Upper lobe of left lung (tissue), 6 donors: ENCODE results near the gene GGT5. TPM values are rescaled to one million over a fixed set of nuclear protein-coding genes. Genes with fewer than 3 reads are reported as not detected.
A peak's percentile ranks its signal among the peaks of the same experiment; 100 is the strongest.

Experiments used
- ATAC-seq, 2 donors: fragments of 200-7000 bp; cut with Tn5 transposase; one replicate each; pipeline ENCODE4 v1.9.1; 2022; ENCODE audit warnings: mild to moderate bottlenecking in 2 of 2, moderate library complexity in 2 of 2; ENCODE audit not compliant: low FRiP score in 2 of 2
- DNase-seq, 2 donors: peaks; one replicate each; pipeline ENCODE4 v3.0.0-alpha.2; 2019 to 2020
- H3K27ac ChIP-seq, 4 donors: fragments of 200-600 bp; sonication (generic); one replicate each; pipeline ENCODE4 v1.5.1; 2016 to 2019
- H3K27me3 ChIP-seq, 4 donors: fragments of 200-600 bp; sonication (generic); one replicate each; pipeline ENCODE4 v1.5.1; 2017 to 2019
- H3K36me3 ChIP-seq, 4 donors: fragments of 200-600 bp; sonication (generic); one replicate each; pipeline ENCODE4 v1.5.1; 2016 to 2019
- H3K4me1 ChIP-seq, 4 donors: fragments of 200-600 bp; sonication (generic); one replicate each; pipeline ENCODE4 v1.5.1; 2018 to 2019
- H3K4me3 ChIP-seq, 4 donors: fragments of 200-600 bp; sonication (generic); one replicate each; pipeline ENCODE4 v1.5.1; 2017 to 2019; ENCODE audit warnings: mild to moderate bottlenecking in 2 of 4, moderate library complexity in 1 of 4
- H3K9me3 ChIP-seq, 4 donors: fragments of 200-600 bp; sonication (generic); one replicate each; pipeline ENCODE4 v1.5.1; 2018 to 2019
- EP300 ChIP-seq, 4 donors: sonication (generic); formaldehyde crosslinking; IDR thresholded peaks; one replicate each; pipeline ENCODE4 v1.5.1; 2017; ENCODE audit warnings: antibody characterized with exemption in 4 of 4, control low read depth in 2 of 4
- POLR2A ChIP-seq, 4 donors: fragments of 450-650 bp; IDR thresholded peaks; one replicate each; pipeline ENCODE4 v1.5.1; 2016 to 2017; ENCODE audit warnings: antibody characterized with exemption in 4 of 4, mild to moderate bottlenecking in 2 of 4
- POLR2AphosphoS5 ChIP-seq, 2 donors: sonication (generic); formaldehyde crosslinking; IDR thresholded peaks; one replicate each; pipeline ENCODE4 v1.5.1; 2017; ENCODE audit warnings: antibody characterized with exemption in 2 of 2
- WGBS, 2 donors: methylation state at CpG; one replicate each; pipeline ENCODE4 v1.1.5; 2017 to 2018; 5-methylcytosine and 5-hydroxymethylcytosine counted together
- total RNA-seq, 6 donors: library from RNA; depleted of rRNA in 4 of 6; stranded (reverse); fragments of >200 nt in 4 of 6; gene quantifications; one replicate each; pipeline versions ENCODE4 v1.1.0 to v1.2.1, GENCODE V29; 2016 to 2021
- TF ChIP-seq, protein P1 (sequence below), 6 experiments: fragments of 450-650 bp in 4 of 6; fragments of 200-600 bp in 2 of 6; sonication (generic) in 2 of 6; IDR thresholded peaks; one replicate each; pipeline ENCODE4 v1.5.1; 2016 to 2019; ENCODE audit warnings: antibody characterized with exemption in 6 of 6
- donor health status: DM: no; HTN: no; CAD: no; lungs with moderate emphysema.
- donor health status: DM: no; HTN: yes; CAD: no; lungs with severe emphysema.

The GGT5 gene
- total RNA-seq, 6 donors from 2014 or later: 4.2 to 47.4 (median 29.6) TPM

DNA sequence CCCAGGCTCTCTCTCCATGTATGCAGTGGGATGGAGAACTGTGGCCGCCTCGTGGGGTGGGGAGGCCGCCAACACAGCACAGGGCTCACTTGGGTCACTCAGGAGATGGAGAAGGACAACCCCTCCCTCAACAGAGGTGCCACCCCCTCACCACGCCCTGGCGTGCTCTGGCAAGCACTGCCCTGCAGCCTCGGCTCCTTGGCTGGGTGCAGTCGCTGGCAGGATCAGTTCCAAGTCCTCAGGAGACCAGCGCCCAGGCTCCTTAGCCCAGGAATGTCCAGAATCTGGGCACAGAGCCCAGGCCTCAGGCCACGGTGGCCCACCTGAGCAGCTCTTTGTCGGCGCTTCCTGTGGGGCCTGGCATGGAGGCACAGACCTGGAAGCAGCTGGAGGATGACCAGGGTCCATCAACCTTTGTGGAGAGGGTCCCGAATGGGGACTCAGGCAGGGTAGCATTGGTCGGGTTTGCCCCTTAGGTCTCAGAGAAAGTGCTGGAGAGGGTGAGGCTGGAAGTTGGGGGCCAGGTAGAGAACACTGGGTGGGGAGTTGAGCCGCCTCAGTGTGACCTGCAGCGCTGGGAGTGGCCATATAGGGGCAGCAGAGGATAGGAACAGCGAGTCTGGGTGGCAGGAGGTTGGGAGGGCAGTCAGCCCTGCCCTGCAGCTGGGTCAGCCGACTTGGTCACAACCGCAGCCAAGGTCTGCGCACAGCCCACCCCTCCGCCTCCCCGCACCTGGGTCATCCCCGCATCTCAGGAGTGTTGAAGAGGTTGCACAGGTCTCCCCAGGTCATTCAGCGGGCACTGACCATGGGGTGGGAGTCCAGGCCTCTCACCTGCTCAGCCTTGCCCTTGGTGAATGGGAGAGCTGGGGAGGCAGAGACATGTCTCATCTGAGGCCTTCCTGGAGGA lies 55.4 kb downstream of the GGT5 start:
- Histone ChIP-seq H3K4me3 (no peak overlapping the region), H3K36me3 (peaks cover 0 to 35% (median 22%) of the 10 kb centered on the region in 4 donors), H3K9me3 (no peaks in the 10 kb centered on the region), H3K27ac (peak overlapping the region; percentile 36 to 80 (median 60)), H3K27me3 (no peaks in the 10 kb centered on the region), H3K4me1 (peaks cover 17 to 32% (median 23%) of the 10 kb centered on the region in 4 donors)
- 17 to 45% methylated on average over 5 to 15 of the region's 23 CpGs for WGBS, 2 donors
- ATAC-seq (peak; percentile 91 to 94), DNase-seq (peak; percentile 86 to 92)
- TF ChIP-seq POLR2AphosphoS5 (IDR thresholded peaks at IDR 0.05) (peak in 1 of 2 donors; percentile 36), EP300 (IDR thresholded peaks at IDR 0.05) (peak in 1 of 4 donors; percentile 47), POLR2A (IDR thresholded peaks at IDR 0.05) (peak in 1 of 4 donors; percentile 25)
- TF ChIP-seq, protein P1, sequence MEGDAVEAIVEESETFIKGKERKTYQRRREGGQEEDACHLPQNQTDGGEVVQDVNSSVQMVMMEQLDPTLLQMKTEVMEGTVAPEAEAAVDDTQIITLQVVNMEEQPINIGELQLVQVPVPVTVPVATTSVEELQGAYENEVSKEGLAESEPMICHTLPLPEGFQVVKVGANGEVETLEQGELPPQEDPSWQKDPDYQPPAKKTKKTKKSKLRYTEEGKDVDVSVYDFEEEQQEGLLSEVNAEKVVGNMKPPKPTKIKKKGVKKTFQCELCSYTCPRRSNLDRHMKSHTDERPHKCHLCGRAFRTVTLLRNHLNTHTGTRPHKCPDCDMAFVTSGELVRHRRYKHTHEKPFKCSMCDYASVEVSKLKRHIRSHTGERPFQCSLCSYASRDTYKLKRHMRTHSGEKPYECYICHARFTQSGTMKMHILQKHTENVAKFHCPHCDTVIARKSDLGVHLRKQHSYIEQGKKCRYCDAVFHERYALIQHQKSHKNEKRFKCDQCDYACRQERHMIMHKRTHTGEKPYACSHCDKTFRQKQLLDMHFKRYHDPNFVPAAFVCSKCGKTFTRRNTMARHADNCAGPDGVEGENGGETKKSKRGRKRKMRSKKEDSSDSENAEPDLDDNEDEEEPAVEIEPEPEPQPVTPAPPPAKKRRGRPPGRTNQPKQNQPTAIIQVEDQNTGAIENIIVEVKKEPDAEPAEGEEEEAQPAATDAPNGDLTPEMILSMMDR (IDR thresholded peaks at IDR 0.05): peak; percentile 93 to 98 (median 96)

DNA sequence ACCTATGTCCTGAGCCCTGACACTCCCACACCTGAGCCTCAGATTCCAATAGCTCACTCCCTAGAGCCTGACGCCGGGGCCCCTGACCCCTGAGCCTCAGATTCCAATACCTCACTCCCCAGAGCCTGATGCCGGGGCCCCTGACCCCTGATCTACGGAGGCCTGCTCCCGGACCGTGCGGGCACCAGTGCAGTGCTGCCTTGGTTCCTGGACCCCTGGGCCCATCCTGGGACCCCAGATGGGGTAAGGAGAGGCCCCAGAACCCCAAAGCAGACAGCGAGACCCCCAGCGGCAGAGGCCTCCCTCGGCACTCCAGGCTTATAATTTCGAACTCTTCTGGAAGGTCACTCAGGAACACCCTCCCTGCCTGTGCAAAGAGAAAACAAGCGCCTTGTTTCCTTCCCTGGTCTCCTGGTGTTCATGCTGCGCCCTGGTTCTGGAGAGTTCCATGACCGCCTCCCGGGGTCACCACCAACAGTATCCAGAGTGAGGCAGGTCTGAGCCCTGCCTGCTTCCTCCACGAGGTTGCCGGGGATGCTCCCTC lies 56.1 kb downstream of the GGT5 start:
- Histone ChIP-seq H3K27me3 (no peaks in the 10 kb centered on the region), H3K9me3 (no peaks in the 10 kb centered on the region), H3K27ac (peak overlapping the region; percentile 12 to 80 (median 60)), H3K36me3 (peaks cover 0 to 35% (median 22%) of the 10 kb centered on the region in 4 donors), H3K4me1 (peaks cover 17 to 40% (median 25%) of the 10 kb centered on the region in 4 donors), H3K4me3 (no peak overlapping the region)
- no peak for ATAC-seq
- TF ChIP-seq POLR2A (IDR thresholded peaks at IDR 0.05) (no peak), EP300 (IDR thresholded peaks at IDR 0.05) (no peak), POLR2AphosphoS5 (IDR thresholded peaks at IDR 0.05) (no peak)
- TF ChIP-seq, protein P1 (IDR thresholded peaks at IDR 0.05): no peak
- DNase-seq: peak in 1 of 2 donors; percentile 49
- WGBS, 2 donors: 69 to 80% methylated on average over 15 to 17 of the region's 17 CpGs

DNA sequence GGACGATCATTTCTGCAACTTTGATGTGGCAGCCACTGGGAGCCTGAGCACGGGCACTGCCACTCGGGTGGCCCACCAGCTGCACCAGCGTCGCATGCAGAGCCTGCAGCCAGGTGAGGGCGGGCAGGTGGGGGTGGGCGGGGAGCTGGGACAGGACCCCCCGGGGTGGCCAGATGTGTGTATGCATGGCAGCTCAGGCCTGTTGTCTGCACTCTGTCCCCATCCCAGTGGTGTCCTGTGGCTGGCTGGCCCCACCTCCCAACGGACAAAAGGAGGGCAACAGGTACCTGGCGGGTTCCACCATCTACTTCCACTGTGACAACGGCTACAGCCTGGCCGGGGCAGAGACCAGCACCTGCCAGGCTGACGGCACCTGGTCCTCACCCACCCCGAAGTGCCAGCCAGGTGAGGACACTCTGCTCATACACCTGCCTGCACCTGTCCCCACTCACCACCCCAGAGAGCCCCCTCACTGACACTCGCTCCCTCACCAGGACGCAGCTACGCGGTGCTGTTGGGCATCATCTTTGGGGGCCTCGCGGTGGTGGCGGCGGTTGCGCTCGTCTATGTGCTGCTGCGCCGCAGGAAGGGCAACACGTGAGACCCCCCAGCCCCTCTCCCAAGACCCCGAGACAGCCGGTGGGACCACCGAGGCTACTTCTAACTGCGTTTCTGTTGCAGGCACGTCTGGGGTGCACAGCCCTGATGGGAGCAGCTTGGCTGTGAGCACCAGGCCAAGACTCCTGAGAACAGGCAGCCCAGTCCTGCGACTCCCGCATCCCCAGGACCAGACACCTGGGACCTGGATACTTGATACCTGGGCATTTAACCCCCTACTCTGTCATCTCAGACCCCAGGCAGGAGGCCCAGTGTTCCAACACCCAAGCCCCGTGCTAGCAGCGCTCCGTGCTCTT lies 56.9 kb downstream of the GGT5 start:
- Histone ChIP-seq H3K36me3 (peaks cover 0 to 35% (median 22%) of the 10 kb centered on the region in 4 donors), H3K27ac (peak overlapping the region; percentile 12 to 80 (median 60)), H3K27me3 (no peaks in the 10 kb centered on the region), H3K9me3 (no peaks in the 10 kb centered on the region), H3K4me3 (no peak overlapping the region), H3K4me1 (peaks cover 17 to 47% (median 28%) of the 10 kb centered on the region in 4 donors)
- ATAC-seq (no peak), DNase-seq (peak in 1 of 2 donors; percentile 78)
- TF ChIP-seq POLR2AphosphoS5 (IDR thresholded peaks at IDR 0.05): no peak
- TF ChIP-seq, protein P1 (IDR thresholded peaks at IDR 0.05): no peak
- WGBS, 2 donors: 89 to 91% methylated on average over 20 to 37 of the region's 37 CpGs

DNA sequence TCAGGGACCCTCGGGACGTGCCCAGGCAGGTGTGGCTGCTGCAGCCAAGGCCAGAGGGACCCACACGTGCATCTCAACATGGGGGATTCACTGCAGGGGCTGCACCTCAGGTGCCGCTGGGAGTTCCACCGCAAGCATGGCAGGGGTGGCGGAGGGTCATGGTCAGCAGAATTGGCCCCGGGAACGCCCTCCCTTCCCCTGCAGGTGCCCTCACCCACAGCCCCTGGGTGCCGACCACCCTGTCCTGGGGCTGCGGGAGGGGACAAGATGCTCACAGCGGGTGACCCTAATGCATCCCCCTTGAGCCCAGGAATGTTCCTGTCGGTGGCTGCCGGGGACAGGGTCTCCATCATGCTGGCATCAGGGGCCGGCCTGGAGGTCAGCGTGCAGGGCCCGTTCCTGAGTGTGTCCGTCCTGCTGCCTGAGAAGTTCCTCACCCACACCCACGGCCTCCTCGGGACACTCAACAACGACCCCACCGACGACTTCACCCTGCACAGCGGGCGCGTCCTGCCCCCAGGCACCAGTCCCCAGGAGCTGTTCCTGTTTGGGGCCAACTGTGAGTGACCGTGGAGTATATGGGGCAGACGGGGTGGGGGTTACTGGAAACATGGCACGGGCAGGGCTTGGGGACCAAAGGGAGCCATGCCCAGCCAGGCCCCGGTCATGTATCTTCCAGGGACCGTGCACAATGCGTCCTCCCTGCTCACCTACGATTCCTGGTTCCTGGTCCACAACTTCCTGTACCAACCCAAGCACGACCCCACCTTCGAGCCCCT lies 57.8 kb downstream of the GGT5 start:
- H3K36me3 ChIP-seq: peaks cover 0 to 35% (median 22%) of the 10 kb centered on the region in 4 donors
- DNase-seq (peak in 1 of 2 donors; percentile 77), ATAC-seq (no peak)
- no peaks in the 10 kb centered on the region for H3K9me3 ChIP-seq
- H3K27me3 ChIP-seq: no peaks in the 10 kb centered on the region
- no peak for TF ChIP-seq POLR2A (IDR thresholded peaks at IDR 0.05)
- TF ChIP-seq EP300 (IDR thresholded peaks at IDR 0.05): no peak
- TF ChIP-seq, protein P1 (IDR thresholded peaks at IDR 0.05): no peak
- TF ChIP-seq POLR2AphosphoS5 (IDR thresholded peaks at IDR 0.05): no peak
- 93 to 94% methylated on average over 8 to 27 of the region's 34 CpGs for WGBS, 2 donors
- H3K4me1 ChIP-seq: peaks cover 17 to 56% (median 33%) of the 10 kb centered on the region in 4 donors
- no peak overlapping the region for H3K4me3 ChIP-seq
- no peak overlapping the region for H3K27ac ChIP-seq
